Endodermal cell (in vitro differentiated cells): Measurements from ENCODE around the gene ILKAP. TPM values are rescaled to one million over a fixed set of nuclear protein-coding genes. Genes with fewer than 3 reads are reported as not detected.

ENCODE experiments used
- DNase-seq: peaks from one replicate; pipeline ENCODE4 v3.0.0-alpha.2; 2017
- H3K27ac ChIP-seq: 2 replicates; pipeline ENCODE4 v1.5.1; 2013; ENCODE audit warnings: mild to moderate bottlenecking, low read depth, low read length, moderate library complexity
- H3K27me3 ChIP-seq: 2 replicates; pipeline ENCODE4 v1.6.1; 2013; ENCODE audit warnings: mild to moderate bottlenecking, low read length, moderate library complexity; ENCODE audit not compliant: insufficient read depth, control insufficient read depth, poor library complexity, severe bottlenecking
- H3K36me3 ChIP-seq: 2 replicates; pipeline ENCODE4 v1.7.0; 2013; ENCODE audit warnings: mild to moderate bottlenecking, low read length, moderate library complexity; ENCODE audit not compliant: control insufficient read depth, insufficient read depth
- H3K4me1 ChIP-seq: one replicate; pipeline ENCODE4 v1.7.0; 2013; ENCODE audit warnings: low read length; ENCODE audit not compliant: control insufficient read depth, insufficient read depth
- H3K4me3 ChIP-seq: 2 replicates; pipeline ENCODE4 v1.5.1; 2013; ENCODE audit warnings: mild to moderate bottlenecking, low read length, moderate library complexity
- H3K9ac ChIP-seq: 2 replicates; pipeline ENCODE4 v1.6.1; 2013; ENCODE audit warnings: mild to moderate bottlenecking, low read length, moderate library complexity; ENCODE audit not compliant: poor library complexity, severe bottlenecking; ENCODE audit errors: extremely low read depth
- H3K9me3 ChIP-seq: 2 replicates; pipeline ENCODE4 v1.6.1; 2013; ENCODE audit warnings: mild to moderate bottlenecking, low read length, moderate library complexity; ENCODE audit not compliant: control insufficient read depth
- H3K27ac Mint-ChIP-seq: 2 replicates; pipeline ENCODE4 v1.8.0; 2020; ENCODE audit warnings: mixed read lengths
- H3K27me3 Mint-ChIP-seq: 2 replicates; pipeline ENCODE4 v1.8.0; 2021; ENCODE audit warnings: mild to moderate bottlenecking, mixed read lengths; ENCODE audit not compliant: insufficient read depth
- H3K36me3 Mint-ChIP-seq: 2 replicates; pipeline ENCODE4 v1.8.0; 2020; ENCODE audit warnings: low read depth, mixed read lengths
- H3K4me1 Mint-ChIP-seq: 2 replicates; pipeline ENCODE4 v1.8.0; 2020; ENCODE audit warnings: mixed read lengths
- H3K4me3 Mint-ChIP-seq: 2 replicates; pipeline ENCODE4 v1.8.0; 2020; ENCODE audit warnings: mild to moderate bottlenecking, moderate library complexity, mixed read lengths
- H3K9me3 Mint-ChIP-seq: 2 replicates; pipeline ENCODE4 v1.8.0; 2020; ENCODE audit warnings: mild to moderate bottlenecking, mixed read lengths
- CTCF ChIP-seq: fragments of 200-600 bp; sonication (generic); conservative IDR thresholded peaks from 2 replicates; pipeline ENCODE4 v1.5.0; 2021; ENCODE audit warnings: antibody characterized with exemption, mild to moderate bottlenecking
- WGBS, 2 experiments: methylation state at CpG; one replicate each; pipeline versions ENCODE4 v1.1.5 to v1.1.7; 2013; ENCODE audit warnings: missing lambda C conversion rate in 2 of 2, mixed read lengths in 1 of 2; ENCODE audit not compliant: insufficient coverage in 1 of 2, insufficient read length in 1 of 2; 5-methylcytosine and 5-hydroxymethylcytosine counted together
- total RNA-seq, 2 donors: library from RNA; stranded (reverse); fragmentation: NEBNext Ultra II Directional in 1 of 2; extraction: Animal tissue kit (Norgen Biotek cat#: 25700) in 1 of 2; gene quantifications; 2 replicates in 1 of 2; 3 replicates in 1 of 2; pipeline ENCODE4 v1.2.1, GENCODE V29; 2021

The ILKAP gene
- total RNA-seq, 2 donors from 2014 or later = 40.9 to 46.4 TPM

- Mint-ChIP-seq H3K27ac (no peak overlapping the region), H3K4me1 (no peaks in the 10 kb centered on the region), H3K4me3 (peak overlapping the region; percentile 54), H3K36me3 (peaks cover 16% of the 10 kb centered on the region), H3K27me3 (peaks cover 45% of the 10 kb centered on the region), H3K9me3 (no peaks in the 10 kb centered on the region)
- Histone ChIP-seq H3K4me1 (no peaks in the 10 kb centered on the region), H3K9me3 (no peaks in the 10 kb centered on the region), H3K36me3 (peaks cover 13% of the 10 kb centered on the region), H3K4me3 (no peak overlapping the region), H3K27ac (peak overlapping the region; percentile 98), H3K9ac (no peak overlapping the region), H3K27me3 (peaks cover 32% of the 10 kb centered on the region)
- peak; percentile 38 for TF ChIP-seq CTCF
- WGBS, 2 experiments = 14 to 48% methylated on average over 5 to 69 of the region's 71 CpGs
- peak; percentile 95 for DNase-seq
These were observed 37.5 kb upstream of the ILKAP start for GRCh38 chr2:238240757-238241711.

- no peak within 1 kb of the TSS for H3K9ac ChIP-seq
These were observed 36.6 kb upstream of the ILKAP start, which contains the start of gene HES6 for GRCh38 chr2:238239863-238240756. Gene HES6, minus strand, starts transcription at chr2:238240038. Its CDS starts 133 bp downstream, at chr2:238239905.

More at GRCh38 chr2:238239863-238240756, 36.6 kb upstream of the ILKAP start, which contains the start of gene HES6:
- H3K9me3 ChIP-seq = no peaks in the 10 kb centered on the region
- H3K4me3 Mint-ChIP-seq = peak within 1 kb of the TSS; percentile 54
- H3K36me3 Mint-ChIP-seq = peaks cover 7% of the 10 kb centered on the region
- no peaks in the 10 kb centered on the region for H3K9me3 Mint-ChIP-seq
- no peaks in the 10 kb centered on the region for H3K4me1 ChIP-seq
- TF ChIP-seq CTCF = no peak
- peaks cover 5% of the 10 kb centered on the region for H3K36me3 ChIP-seq
- peak within 1 kb of the TSS; percentile 77 for H3K4me3 ChIP-seq
- no peaks in the 10 kb centered on the region for H3K4me1 Mint-ChIP-seq
- WGBS, 2 experiments = 0% methylated on average over 41 to 103 of the region's 105 CpGs
- peak within 1 kb of the TSS; percentile 98 for H3K27ac ChIP-seq
- H3K27me3 Mint-ChIP-seq = peaks cover 54% of the 10 kb centered on the region
- peaks cover 41% of the 10 kb centered on the region for H3K27me3 ChIP-seq
- peak within 1 kb of the TSS; percentile 40 for H3K27ac Mint-ChIP-seq
- peak; percentile 95 for DNase-seq
